GM15510 (cell line): Measurements from ENCODE around the gene HNRNPDL.

Experiments
- POLR2A ChIP-seq: IDR thresholded peaks from 3 replicates; pipeline ENCODE4 v1.6.1; 2011; ENCODE audit warnings: borderline replicate concordance; ENCODE audit not compliant: insufficient read length; ENCODE audit errors: extremely low read depth

The HNRNPDL gene

DNA sequence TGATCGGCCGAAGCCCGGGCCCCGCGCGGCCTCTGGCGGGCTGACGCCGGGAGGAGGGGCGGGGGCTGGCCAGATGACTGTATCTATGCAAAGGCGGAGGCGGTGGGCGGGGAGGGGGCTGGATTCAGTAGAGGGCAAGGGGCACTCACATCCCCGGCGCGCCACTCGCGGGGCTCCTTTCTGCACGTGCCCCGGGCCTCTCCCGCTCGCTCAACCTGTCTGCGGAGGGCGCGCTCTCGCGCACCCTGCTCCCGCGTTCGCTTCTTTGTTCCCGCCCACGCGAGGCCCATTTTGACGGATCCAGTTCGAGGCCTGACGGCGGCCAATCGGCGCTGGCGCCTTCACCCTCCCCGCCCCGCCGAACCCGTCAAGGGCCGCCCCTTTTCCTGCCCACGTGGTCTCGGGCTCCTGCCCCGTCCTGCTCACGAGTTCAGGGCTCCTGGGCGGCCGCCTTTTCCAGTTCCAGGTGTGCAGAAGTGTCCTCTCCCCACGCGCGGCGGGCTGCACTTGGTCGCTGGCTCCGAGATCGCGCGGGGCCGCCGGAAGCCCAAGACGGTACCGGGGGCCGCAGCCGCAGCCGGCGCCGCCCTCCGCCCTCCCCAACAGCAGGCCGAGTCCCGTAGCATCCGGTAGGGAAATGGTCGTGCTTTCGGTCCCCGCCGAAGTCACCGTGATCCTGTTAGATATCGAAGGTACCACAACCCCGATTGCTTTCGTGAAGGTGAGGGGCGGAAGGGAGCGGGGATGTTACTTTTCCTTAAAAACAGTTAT, at the start of gene HNRNPDL, which contains the start of gene ENOPH1:
TSS of gene HNRNPDL (minus strand) at position 270 of the 771 bp plus-strand sequence. CDS start 772 bp downstream, outside the sequence.
TSS of gene ENOPH1 (plus strand) at position 398 of the 771 bp plus-strand sequence. CDS start at position 638, 240 bp downstream.
- peak; percentile 75 for TF ChIP-seq POLR2A

DNA sequence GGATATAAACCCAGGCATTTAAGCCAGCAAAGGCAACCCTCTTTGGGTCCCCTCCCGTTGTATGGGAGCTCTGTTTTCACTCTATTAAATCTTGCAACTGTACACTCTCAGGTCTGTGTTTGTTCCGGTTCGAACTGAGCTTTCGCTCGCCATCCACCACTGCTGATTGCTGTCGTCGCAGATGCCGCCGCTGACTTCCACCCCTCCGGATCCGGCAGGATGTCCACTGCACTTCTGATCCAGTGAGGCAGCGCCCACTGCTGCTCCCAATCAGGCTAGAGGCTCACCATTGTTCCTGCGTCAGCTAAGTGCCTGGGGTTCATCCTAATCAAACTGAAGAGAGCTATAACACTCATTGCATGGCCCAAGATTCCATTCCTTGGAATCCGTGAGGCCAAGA, 49.3 kb upstream of the HNRNPDL start:
- TF ChIP-seq POLR2A = no peak

DNA sequence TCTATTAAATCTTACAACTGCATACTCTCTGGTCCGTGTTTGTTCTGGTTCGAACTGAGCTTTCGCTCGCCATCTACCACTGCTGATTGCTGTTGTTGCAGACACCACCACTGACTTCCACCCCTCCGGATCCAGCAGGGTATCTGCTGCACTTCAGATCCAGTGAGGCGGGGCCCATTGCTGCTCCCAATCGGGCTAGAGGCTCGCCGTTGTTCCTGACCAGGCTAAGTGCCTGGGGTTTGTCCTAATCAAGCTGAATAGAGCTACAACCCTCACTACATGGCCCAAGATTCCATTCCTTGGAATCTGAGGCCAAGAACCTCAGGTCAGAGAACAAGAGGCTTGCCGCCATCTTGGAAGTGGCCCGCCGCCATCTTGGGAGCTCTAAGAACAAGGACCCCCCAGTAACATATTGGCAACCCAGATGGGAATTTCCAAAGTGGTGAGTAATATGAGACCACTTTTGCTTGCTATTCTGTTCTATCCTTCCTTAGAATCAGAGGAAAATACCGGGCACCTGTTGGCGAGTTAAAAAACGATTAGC, 43.4 kb upstream of the HNRNPDL start:
- no peak for TF ChIP-seq POLR2A

DNA sequence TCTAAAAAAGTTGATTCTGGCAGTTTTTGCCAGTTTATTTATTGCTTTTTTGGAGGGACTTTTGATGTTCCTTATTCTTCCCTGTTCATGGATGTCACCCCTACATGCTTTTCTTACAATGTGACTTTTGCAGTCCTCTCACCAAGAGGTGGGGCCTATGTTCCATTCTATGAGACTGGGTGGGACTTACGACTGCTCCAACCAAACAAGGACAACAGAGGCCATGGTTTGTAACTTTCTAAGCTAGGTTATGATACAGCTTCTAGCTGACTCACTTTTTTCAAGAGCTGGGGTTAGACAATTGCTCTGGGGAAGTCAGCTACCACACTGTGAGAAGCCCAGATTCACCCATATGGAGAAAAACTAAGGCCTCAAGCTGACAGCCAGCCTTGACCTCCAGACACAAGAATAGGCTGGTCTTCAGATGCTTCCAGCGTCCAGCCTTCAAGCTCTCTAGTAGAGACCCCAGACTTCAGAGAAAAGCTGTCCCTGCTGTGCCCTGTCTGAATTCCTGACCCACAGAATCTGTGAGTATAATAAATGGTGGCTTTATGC, 39.6 kb upstream of the HNRNPDL start:
- TF ChIP-seq POLR2A = no peak

DNA sequence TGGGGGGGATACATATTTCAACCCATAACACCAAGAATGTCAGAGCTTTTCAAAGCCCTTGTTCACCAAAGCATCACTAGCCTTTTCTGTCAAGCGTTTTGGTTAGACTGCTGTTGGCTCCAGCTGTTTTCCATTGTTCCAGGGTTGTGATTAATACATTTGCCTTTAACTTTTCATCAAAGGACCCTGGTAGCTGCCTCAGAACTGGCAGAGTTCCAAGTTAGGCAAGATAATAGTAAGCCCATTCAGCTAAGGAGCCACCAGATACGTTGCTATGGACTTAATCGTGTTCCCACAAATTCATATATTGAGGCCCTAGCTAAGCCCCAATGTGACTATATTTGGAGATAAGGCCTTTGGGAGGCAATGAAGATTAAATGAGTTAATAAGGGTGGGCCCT, 37.2 kb upstream of the HNRNPDL start:
- no peak for TF ChIP-seq POLR2A

DNA sequence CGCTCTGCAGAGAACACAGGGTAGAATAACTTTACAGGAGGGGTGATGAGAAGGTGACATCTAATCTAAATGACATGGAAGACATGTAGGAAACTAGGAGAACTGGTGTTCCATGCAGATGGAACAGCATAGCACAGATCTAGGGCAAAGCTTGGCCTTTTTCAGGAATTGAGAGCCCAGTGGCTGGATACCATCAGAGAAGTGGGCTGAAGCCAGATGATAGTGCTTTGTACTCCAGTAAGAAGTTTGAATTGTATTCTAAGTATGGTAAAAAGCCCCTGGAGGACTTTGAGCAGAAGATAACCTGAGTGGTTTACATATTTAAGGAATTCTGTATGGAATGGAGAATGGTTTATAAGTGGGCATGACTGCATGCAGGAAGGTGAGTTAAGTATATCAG, 33.0 kb upstream of the HNRNPDL start:
- TF ChIP-seq POLR2A = no peak

DNA sequence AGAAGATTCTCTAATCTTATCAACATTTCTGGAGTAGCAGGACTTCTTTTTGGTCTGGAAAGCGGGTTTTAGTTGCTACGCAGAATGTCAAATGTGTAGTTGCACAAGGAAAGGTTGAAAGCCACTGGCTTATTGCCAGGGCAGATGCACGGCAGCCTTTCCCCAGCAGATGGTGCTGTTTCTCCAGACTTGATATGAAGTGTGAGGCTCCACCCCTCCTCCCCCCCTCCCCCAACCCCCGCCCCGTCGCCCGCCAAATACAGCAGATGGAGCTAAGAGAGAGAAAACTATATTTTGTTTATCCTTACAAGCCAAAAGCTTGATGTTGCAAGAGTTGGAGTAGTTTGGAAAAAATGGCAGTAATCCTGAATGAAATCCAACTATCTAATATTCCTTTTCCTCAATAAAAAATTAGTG, 32.2 kb upstream of the HNRNPDL start:
- TF ChIP-seq POLR2A = no peak

DNA sequence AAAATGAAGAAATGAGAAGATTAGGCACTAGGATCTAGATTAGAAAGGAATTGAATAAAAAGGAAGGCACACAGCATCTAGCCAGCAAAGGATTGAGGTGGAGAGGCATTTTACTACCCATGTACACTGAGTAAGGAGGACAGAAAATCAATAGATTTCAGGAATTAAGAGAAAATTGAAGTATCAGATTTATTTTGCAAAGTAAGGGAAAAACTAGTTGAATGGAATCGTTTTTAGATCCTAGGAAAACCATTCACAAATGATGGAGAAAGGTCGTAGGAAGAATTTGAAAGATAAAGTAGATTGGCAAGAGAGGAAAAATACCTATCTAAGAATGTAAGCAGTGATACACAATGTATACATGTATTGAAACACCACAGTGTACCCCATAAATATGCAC, 31.4 kb upstream of the HNRNPDL start:
- no peak for TF ChIP-seq POLR2A

DNA sequence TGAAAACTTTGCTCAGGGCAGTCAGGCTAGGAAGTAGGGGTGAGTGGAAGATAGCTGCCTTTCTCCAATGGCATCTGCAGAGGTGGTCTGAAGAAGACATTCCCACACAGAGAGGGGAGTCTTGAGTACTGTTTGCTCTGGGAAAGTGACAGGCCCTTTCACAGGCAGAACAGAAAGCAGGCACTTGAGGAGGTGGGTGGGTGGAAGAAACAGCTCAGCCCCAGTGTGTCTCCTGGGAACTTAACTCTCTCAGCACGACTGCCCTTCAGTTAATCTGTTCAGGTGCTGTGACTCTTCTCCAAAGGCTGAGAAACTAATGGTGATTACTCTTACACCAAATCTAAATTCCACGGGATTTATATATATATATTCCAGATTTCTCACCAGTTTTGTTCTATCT, 28.5 kb upstream of the HNRNPDL start:
- no peak for TF ChIP-seq POLR2A

DNA sequence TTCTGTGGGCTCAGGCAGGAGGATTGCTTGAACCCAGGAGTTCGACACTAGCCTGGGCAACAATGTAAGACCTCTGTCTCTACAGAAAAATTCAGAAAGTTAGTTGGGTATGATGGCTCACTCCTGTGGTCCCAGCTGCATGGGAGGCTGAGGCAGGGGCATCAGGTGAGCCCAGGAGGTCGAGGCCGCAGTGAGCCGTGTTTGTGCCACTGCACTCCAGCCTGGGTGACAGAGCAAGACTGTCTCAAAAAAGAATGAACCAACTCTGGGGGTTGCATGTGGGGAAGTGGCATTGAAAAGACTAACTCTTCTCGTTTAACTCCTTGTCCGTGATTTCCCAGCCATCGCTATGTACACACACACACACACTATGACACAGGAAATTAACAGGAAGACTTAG, 27.0 kb upstream of the HNRNPDL start:
- no peak for TF ChIP-seq POLR2A

DNA sequence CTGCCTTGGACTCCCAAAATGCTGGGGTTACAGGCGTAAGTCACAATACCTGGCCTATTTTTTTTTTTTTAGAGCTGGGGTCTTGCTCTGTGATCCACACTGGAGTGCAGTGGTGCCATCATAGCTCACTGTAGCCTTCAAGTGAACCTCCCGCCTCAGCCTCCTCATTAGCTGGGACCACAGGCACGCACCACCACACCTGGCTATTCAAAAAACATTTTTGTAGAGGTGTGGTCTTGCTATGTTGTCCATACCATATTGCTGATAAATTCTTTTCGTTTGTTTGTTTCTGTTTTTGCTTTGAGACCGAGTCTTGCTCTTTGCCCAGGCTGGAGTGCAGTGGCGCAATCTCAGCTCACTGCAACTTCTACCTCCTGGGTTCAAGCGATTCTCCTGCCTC, 21.8 kb upstream of the HNRNPDL start:
- TF ChIP-seq POLR2A = no peak

DNA sequence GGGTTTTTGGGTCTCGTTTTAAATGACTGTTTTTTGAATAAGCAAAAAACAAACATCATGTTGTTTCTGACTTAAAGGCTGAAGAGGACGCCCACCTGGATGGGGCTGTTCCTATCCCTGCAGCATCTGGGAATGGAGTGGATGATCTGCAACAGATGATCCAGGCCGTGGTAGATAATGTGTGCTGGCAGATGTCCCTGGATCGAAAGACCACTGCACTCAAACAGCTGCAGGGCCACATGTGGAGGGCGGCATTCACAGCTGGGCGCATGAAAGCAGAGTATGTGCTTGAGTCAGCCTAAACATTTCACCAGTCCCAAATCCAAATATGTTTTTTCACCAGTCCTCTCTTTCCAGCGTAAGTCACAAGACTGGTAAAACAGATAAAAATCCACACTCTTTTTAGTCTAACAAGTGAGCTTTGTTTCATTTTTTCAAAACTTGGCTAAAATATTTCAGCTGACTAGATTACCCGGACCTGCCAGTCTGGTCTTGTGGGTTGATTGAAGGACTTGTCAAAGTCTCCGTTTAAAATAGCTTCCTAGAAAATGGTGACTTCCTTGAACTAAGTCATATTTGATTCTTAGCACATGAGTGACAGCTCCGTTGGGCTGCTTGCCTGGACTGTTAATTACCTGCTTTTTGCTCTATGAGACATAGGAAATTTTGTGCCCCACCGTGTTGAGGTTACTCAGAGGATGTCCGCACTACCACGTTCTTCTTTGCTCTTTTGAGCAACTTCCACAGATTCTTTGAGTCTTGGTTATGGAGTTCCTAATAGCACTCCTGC, 20.9 kb upstream of the HNRNPDL start:
- no peak for TF ChIP-seq POLR2A

DNA sequence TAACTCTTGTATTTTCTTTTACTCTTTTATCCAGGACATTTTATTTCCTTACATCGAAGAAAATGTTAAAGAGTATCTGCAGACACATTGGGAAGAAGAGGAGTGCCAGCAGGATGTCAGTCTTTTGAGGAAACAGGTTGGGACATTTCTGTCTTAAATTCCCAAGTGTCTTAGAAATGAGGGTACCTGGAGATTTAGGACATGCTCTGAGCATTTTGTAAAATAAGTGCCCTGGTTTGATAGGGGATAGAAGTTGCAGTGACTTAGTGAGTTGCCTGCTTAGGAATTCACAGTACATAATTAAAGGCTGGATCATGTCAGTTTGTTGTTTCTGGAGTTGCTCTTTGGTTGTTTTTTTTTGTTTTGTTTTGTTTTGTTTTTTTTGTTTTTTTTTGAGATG, 17.6 kb upstream of the HNRNPDL start:
- TF ChIP-seq POLR2A = no peak

DNA sequence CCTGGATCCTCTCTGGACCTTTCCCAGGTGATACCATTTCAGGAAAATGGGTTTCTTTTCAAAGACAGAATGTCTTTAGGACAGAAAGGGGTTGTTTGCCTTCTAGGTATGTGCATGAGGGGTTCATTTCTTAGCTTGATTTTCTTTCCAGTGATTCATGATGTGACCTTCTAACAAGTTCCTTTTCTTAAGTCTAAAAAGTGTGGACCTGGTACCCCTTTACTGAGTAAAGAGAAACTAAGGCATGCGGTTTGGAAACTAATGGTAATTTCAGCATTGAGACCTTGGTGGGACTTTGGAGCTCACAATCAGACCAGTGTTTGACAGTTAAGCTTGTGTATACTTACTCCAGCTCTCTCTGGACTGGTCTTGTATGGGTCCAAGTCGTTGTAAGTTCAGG, 8.8 kb upstream of the HNRNPDL start:
- no peak for TF ChIP-seq POLR2A

DNA sequence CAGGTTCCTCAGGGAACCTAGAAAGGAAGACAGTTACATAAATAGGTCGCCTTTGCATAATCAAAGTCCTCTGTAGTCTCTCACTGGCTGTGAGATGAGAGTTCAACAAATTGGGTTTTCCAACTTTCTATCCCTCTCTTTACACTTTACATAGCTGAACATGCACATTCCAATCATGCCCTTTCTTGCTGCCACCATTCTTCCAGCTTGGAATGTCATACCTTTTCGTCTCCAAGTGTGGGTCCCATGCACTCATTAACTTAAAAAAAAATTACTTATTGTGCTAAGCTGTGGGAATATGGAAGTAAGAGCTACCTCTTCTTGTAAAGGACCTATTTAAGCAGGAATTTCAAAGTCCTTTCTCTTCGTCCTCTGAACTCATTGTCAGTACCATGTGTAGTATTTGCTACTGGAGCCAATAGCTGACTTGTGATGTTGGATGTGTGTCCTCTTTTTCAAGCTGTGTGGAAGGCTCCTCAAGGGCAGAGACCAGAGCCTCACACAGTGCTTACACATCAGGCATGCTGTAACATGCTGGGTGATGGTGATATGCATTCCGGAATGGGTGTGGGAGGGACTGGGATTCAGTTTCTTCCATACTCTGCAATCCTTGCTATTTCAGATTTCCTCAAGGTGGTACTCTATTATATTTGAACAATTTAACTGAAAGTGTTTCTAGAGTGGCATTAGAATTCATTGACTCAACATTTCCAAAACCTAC, 7.2 kb upstream of the HNRNPDL start:
- no peak for TF ChIP-seq POLR2A

DNA sequence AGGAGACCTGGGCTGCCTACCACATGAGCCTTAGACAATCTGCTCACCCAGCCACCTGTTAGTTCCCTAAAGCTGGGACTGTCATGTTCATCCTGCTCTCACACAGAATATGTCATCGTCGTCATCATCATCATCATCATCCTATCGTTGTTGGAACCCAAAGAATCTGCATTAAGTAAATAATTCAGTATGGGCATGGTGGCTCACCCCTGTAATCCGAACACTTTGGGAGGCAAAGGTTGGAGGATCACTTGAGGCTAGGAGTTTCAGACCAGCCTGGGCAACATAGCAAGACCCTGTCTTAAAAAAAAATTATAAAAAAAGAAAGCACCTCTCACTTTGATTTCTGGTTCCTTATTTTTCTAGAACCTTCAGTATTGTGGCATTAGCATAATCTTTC, 6.5 kb upstream of the HNRNPDL start:
- no peak for TF ChIP-seq POLR2A

DNA sequence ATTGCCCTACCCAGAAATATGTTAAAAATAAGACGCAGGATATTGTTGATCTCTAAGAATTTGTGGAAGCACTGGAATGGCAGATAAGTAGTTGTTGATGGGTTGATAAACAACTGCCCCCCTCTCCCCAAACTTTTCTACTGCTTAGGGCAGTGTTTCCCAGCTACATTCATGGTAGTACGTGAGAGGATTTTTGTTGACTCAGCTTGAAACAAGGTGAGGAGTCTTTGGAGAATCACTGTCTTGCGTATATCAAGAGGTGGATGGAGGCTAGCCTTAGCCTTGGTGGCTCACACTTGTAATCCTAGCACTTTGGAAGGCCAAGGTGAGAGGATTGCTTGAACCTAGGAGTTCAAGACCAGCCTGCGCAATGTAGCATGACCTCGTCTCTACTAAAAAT, 5.9 kb upstream of the HNRNPDL start:
- TF ChIP-seq POLR2A = no peak
